PC-9 (cell line): Measurements from ENCODE around the gene SERHL2. TPM values are rescaled to one million over a fixed set of nuclear protein-coding genes. Genes with fewer than 3 reads are reported as not detected.

Source experiments
- BruUV-seq: library from RNA; stranded (reverse); fragments of 400-500 nt; replicated peaks from 2 replicates; lab custom pipeline; 2021; lab: Mats Ljungman, UMichigan
- CTCF ChIA-PET: fragments of 300-600 bp; sonication (Branson Sonifier 250); formaldehyde crosslinking; loops from one replicate; lab custom pipeline; 2022; ENCODE audit warnings: antibody characterized with exemption; lab: Charles Lee
- POLR2A ChIA-PET: fragments of 300-600 bp; sonication (Branson Sonifier 250); formaldehyde crosslinking; loops from one replicate; lab custom pipeline; 2022; ENCODE audit warnings: antibody characterized with exemption; ENCODE audit not compliant: unreplicated experiment; lab: Charles Lee
- DNase-seq, 2 experiments: peaks; one replicate each; pipeline versions ENCODE4 v3.0.0 to v3.0.0-alpha.2; 2015 to 2022; ENCODE audit warnings: mixed read lengths in 1 of 2
- H2AFZ ChIP-seq: fragments of 200-600 bp; sonication (generic); 2 replicates; pipeline ENCODE4 v1.8.1; 2017; ENCODE audit warnings: antibody characterized with exemption
- H3F3A ChIP-seq: fragments of 200-600 bp; sonication (generic); 2 replicates; pipeline ENCODE4 v1.8.1; 2017; ENCODE audit warnings: antibody characterized with exemption, mild to moderate bottlenecking, low read depth; ENCODE audit not compliant: insufficient read depth
- H3K27ac ChIP-seq: fragments of 200-600 bp; sonication (generic); 2 replicates; pipeline ENCODE4 v1.6.1; 2016; ENCODE audit warnings: mixed run types
- H3K27me3 ChIP-seq: fragments of 200-600 bp; sonication (generic); 2 replicates; pipeline ENCODE4 v1.6.1; 2016; ENCODE audit warnings: low read depth, mixed run types; ENCODE audit not compliant: insufficient read depth
- H3K36me3 ChIP-seq: fragments of 200-600 bp; sonication (generic); 2 replicates; pipeline ENCODE4 v1.6.1; 2016; ENCODE audit warnings: low read depth, mixed run types
- H3K4me1 ChIP-seq: fragments of 200-600 bp; sonication (generic); replicated peaks from 2 replicates; pipeline ENCODE4 v1.6.1; 2016; ENCODE audit warnings: mixed run types; ENCODE audit not compliant: insufficient read depth
- H3K4me2 ChIP-seq: fragments of 200-600 bp; sonication (generic); 2 replicates; pipeline ENCODE4 v1.6.1; 2017; ENCODE audit warnings: mixed run types
- H3K4me3 ChIP-seq: fragments of 200-600 bp; sonication (generic); 2 replicates; pipeline ENCODE4 v1.6.1; 2016; ENCODE audit warnings: mixed run types
- H3K79me2 ChIP-seq: fragments of 200-600 bp; sonication (generic); 2 replicates; pipeline ENCODE4 v1.6.1; 2017; ENCODE audit warnings: low read depth, mixed run types
- H3K9me2 ChIP-seq: fragments of 200-600 bp; sonication (generic); 2 replicates; pipeline ENCODE4 v1.8.1; 2017; ENCODE audit warnings: mild to moderate bottlenecking; ENCODE audit not compliant: insufficient read depth
- H3K9me3 ChIP-seq: fragments of 200-600 bp; sonication (generic); 2 replicates; pipeline ENCODE4 v1.8.1; 2016; ENCODE audit warnings: low read depth; ENCODE audit not compliant: insufficient read depth
- H4K20me1 ChIP-seq: fragments of 200-600 bp; sonication (generic); 2 replicates; pipeline ENCODE4 v1.8.1; 2017; ENCODE audit not compliant: insufficient read depth
- EZH2 ChIP-seq: fragments of 200-600 bp; sonication (generic); IDR thresholded peaks from 2 replicates; pipeline ENCODE4 v1.8.0; 2017; ENCODE audit warnings: antibody characterized with exemption, low read depth
- intact Hi-C: fragments of 100-400 bp; cut with micrococcal nuclease; formaldehyde crosslinking; loops from one replicate; pipeline ENCODE4 v1.10.0; 2022; ENCODE audit not compliant: unreplicated experiment
- total RNA-seq: library from RNA; stranded (reverse); gene quantifications from 2 replicates; pipeline ENCODE4 v1.2.3, GENCODE V29; 2021
- TF ChIP-seq, protein P1 (sequence below): fragments of 200-600 bp; sonication (generic); conservative IDR thresholded peaks from 2 replicates; pipeline ENCODE4 v1.6.1; 2017; ENCODE audit warnings: mixed run types, antibody characterized with exemption, mild to moderate bottlenecking, moderate library complexity

The SERHL2 gene
- total RNA-seq, 1 experiment from 2014 or later = 2.4 TPM

- ChIA-PET CTCF (interaction anchor here (0.7 kb wide), 1 partner anchor 437 kb away, joined by 4 read pairs; no protein-coding TSS in a partner anchor), POLR2A (no interaction called here)
- H3K27me3 ChIP-seq = no peaks in the 10 kb centered on the region
- H3K4me2 ChIP-seq = no peak overlapping the region
- H3K9me2 ChIP-seq = no peaks in the 10 kb centered on the region
- H3F3A ChIP-seq = peaks cover 7% of the 10 kb centered on the region; the same call in 1 of the 2 replicates
- no peak for DNase-seq
- TF ChIP-seq, protein P1, sequence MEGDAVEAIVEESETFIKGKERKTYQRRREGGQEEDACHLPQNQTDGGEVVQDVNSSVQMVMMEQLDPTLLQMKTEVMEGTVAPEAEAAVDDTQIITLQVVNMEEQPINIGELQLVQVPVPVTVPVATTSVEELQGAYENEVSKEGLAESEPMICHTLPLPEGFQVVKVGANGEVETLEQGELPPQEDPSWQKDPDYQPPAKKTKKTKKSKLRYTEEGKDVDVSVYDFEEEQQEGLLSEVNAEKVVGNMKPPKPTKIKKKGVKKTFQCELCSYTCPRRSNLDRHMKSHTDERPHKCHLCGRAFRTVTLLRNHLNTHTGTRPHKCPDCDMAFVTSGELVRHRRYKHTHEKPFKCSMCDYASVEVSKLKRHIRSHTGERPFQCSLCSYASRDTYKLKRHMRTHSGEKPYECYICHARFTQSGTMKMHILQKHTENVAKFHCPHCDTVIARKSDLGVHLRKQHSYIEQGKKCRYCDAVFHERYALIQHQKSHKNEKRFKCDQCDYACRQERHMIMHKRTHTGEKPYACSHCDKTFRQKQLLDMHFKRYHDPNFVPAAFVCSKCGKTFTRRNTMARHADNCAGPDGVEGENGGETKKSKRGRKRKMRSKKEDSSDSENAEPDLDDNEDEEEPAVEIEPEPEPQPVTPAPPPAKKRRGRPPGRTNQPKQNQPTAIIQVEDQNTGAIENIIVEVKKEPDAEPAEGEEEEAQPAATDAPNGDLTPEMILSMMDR = no peak
- no peak for TF ChIP-seq EZH2
- no peak overlapping the region for H3K27ac ChIP-seq
- H4K20me1 ChIP-seq = peaks cover 14% of the 10 kb centered on the region; the same call in 1 of the 2 replicates
- intact Hi-C loops = no loop called here
- no peaks in the 10 kb centered on the region for H3K4me1 ChIP-seq
- peaks cover 7% of the 10 kb centered on the region; the same call in 1 of the 2 replicates for H3K79me2 ChIP-seq
- no peaks in the 10 kb centered on the region for H3K9me3 ChIP-seq
- H3K36me3 ChIP-seq = peaks cover 32% of the 10 kb centered on the region
- no peak overlapping the region for H2AFZ ChIP-seq
- no peak overlapping the region for H3K4me3 ChIP-seq
- BruUV-seq = no TSS peak
These were observed 43.2 kb downstream of the SERHL2 start for GRCh38 chr22:42596863-42597530.

- Histone ChIP-seq H3K4me3 (no peak overlapping the region), H3F3A (peaks cover 5% of the 10 kb centered on the region; the same call in 1 of the 2 replicates), H3K4me2 (no peak overlapping the region), H3K4me1 (no peaks in the 10 kb centered on the region), H3K36me3 (peaks cover 52% of the 10 kb centered on the region), H2AFZ (no peak overlapping the region), H3K27me3 (no peaks in the 10 kb centered on the region), H3K27ac (no peak overlapping the region), H3K9me3 (no peaks in the 10 kb centered on the region), H4K20me1 (peaks cover 54% of the 10 kb centered on the region), H3K9me2 (no peaks in the 10 kb centered on the region), H3K79me2 (peaks cover 53% of the 10 kb centered on the region)
- no peak for DNase-seq
- ChIA-PET CTCF (no interaction called here), POLR2A (no interaction called here)
- TF ChIP-seq, protein P1 = no peak
- no peak for TF ChIP-seq EZH2
- no TSS peak for BruUV-seq
- intact Hi-C loops = no loop called here
These were observed 48.2 kb downstream of the SERHL2 start for GRCh38 chr22:42601879-42602465.

GRCh38 chr22:42602470-42602869, 48.7 kb downstream of the SERHL2 start:
- ChIA-PET POLR2A (no interaction called here), CTCF (no interaction called here)
- Histone ChIP-seq H3K9me3 (no peaks in the 10 kb centered on the region), H3F3A (peaks cover 5% of the 10 kb centered on the region; the same call in 1 of the 2 replicates), H3K9me2 (no peaks in the 10 kb centered on the region), H3K79me2 (peaks cover 54% of the 10 kb centered on the region), H3K27me3 (no peaks in the 10 kb centered on the region), H3K36me3 (peaks cover 52% of the 10 kb centered on the region), H3K4me1 (no peaks in the 10 kb centered on the region), H3K4me3 (no peak overlapping the region), H4K20me1 (peaks cover 54% of the 10 kb centered on the region), H2AFZ (no peak overlapping the region), H3K4me2 (no peak overlapping the region), H3K27ac (no peak overlapping the region)
- intact Hi-C loops = no loop called here
- DNase-seq = no peak
- TF ChIP-seq, protein P1 = no peak
- TF ChIP-seq EZH2 = no peak
- no TSS peak for BruUV-seq
